ENCODE data around the gene KISS1.

GRCh38 chr1:204211046-204211445 lies 14.8 kb upstream of the KISS1 start:
- TF ChIP-seq POLR2A (IDR thresholded peaks at IDR 0.05) (no peak), CTCF (IDR thresholded peaks at IDR 0.05) (no peak)
